IMR-90 (cell line): ENCODE data around the gene DHCR7. TPM values are rescaled to one million over a fixed set of nuclear protein-coding genes. Genes with fewer than 3 reads are reported as not detected.

Experiments
- ATAC-seq: fragments of 200-7000 bp; cut with Tn5 transposase; 2 replicates; pipeline ENCODE4 v1.9.1; 2020; ENCODE audit warnings: low read depth, mild to moderate bottlenecking, moderate library complexity
- BruUV-seq: library from RNA; stranded (reverse); fragments of 400-500 nt; replicated peaks from 2 replicates; lab custom pipeline; 2021; lab: Mats Ljungman, UMichigan
- CTCF ChIA-PET: fragments of 300-600 bp; formaldehyde crosslinking; extraction: SDS; loops from one replicate; lab custom pipeline; 2021; ENCODE audit warnings: antibody characterized with exemption; lab: Yijun Ruan, JAX
- POLR2A ChIA-PET: fragments of 300-600 bp; sonication (Branson Sonifier 250); formaldehyde crosslinking; loops from one replicate; lab custom pipeline; 2022; ENCODE audit warnings: antibody characterized with exemption; ENCODE audit not compliant: unreplicated experiment; lab: Charles Lee
- DNase-seq: peaks from one replicate; pipeline ENCODE4 v3.0.0; 2013
- H2AFZ ChIP-seq: replicated peaks from 2 replicates; pipeline ENCODE3; 2013; ENCODE audit warnings: low read length, mild to moderate bottlenecking; ENCODE audit not compliant: poor library complexity
- H2AK5ac ChIP-seq: 2 replicates; pipeline ENCODE4 v1.6.1; 2013; ENCODE audit warnings: low read depth, low read length, inconsistent platforms
- H2AK9ac ChIP-seq: replicated peaks from 2 replicates; pipeline ENCODE3; 2013; ENCODE audit warnings: mild to moderate bottlenecking, low read depth, low read length, moderate library complexity; ENCODE audit not compliant: poor library complexity
- H2BK120ac ChIP-seq: 2 replicates; pipeline ENCODE4 v1.6.1; 2013; ENCODE audit warnings: low read depth, low read length, inconsistent platforms
- H2BK15ac ChIP-seq: 3 replicates; pipeline ENCODE4 v1.6.1; 2013; ENCODE audit warnings: low read depth, low read length, inconsistent platforms
- H2BK20ac ChIP-seq: 2 replicates; pipeline ENCODE4 v1.6.1; 2013; ENCODE audit warnings: low read depth, mild to moderate bottlenecking, inconsistent platforms, low read length, moderate library complexity
- H2BK5ac ChIP-seq: 2 replicates; pipeline ENCODE4 v1.6.1; 2013; ENCODE audit warnings: mild to moderate bottlenecking, low read depth, low read length, inconsistent platforms; ENCODE audit not compliant: poor library complexity, severe bottlenecking
- H3K14ac ChIP-seq: replicated peaks from 2 replicates; pipeline ENCODE4 v1.6.1; 2013; ENCODE audit warnings: low read depth, low read length, inconsistent platforms
- H3K18ac ChIP-seq: 2 replicates; pipeline ENCODE4 v1.6.1; 2013; ENCODE audit warnings: low read depth, low read length, control low read depth
- H3K23ac ChIP-seq: 2 replicates; pipeline ENCODE4 v1.6.1; 2013; ENCODE audit warnings: low read depth, low read length, inconsistent platforms
- H3K27ac ChIP-seq: 2 replicates; pipeline ENCODE4 v1.5.1; 2013; ENCODE audit warnings: mild to moderate bottlenecking, control low read depth, low read length; ENCODE audit not compliant: insufficient read depth
- H3K27me3 ChIP-seq: 2 replicates; pipeline ENCODE4 v1.6.1; 2013; ENCODE audit warnings: low read length; ENCODE audit not compliant: control insufficient read depth, insufficient read depth
- H3K36me3 ChIP-seq: 2 replicates; pipeline ENCODE4 v1.6.1; 2013; ENCODE audit warnings: low read length, mixed read lengths; ENCODE audit not compliant: control insufficient read depth, insufficient read depth
- H3K4ac ChIP-seq: 2 replicates; pipeline ENCODE4 v1.6.1; 2013; ENCODE audit warnings: low read depth, low read length, inconsistent platforms
- H3K4me1 ChIP-seq: 2 replicates; pipeline ENCODE4 v1.6.1; 2013; ENCODE audit warnings: low read length, mixed read lengths; ENCODE audit not compliant: control insufficient read depth, insufficient read depth
- H3K4me2 ChIP-seq: 2 replicates; pipeline ENCODE4 v1.6.1; 2013; ENCODE audit warnings: low read depth, mild to moderate bottlenecking, control low read depth, low read length, moderate library complexity
- H3K4me3 ChIP-seq: 2 replicates; pipeline ENCODE4 v1.5.1; 2013; ENCODE audit warnings: low read depth, mild to moderate bottlenecking, control low read depth, low read length, moderate library complexity; ENCODE audit not compliant: insufficient read depth
- H3K56ac ChIP-seq: 2 replicates; pipeline ENCODE4 v1.6.1; 2013; ENCODE audit warnings: low read length, inconsistent platforms; ENCODE audit not compliant: insufficient read depth; ENCODE audit errors: extremely low read depth
- H3K79me1 ChIP-seq, 2 experiments: 2 replicates each; pipeline ENCODE4 v1.6.1; 2013; ENCODE audit warnings: low read length in 2 of 2, inconsistent platforms in 1 of 2, low read depth in 1 of 2
- H3K9ac ChIP-seq: 2 replicates; pipeline ENCODE4 v1.6.1; 2013; ENCODE audit warnings: low read depth, low read length, control low read depth
- H3K9me1 ChIP-seq: 2 replicates; pipeline ENCODE4 v1.6.1; 2013; ENCODE audit warnings: low read length, inconsistent platforms; ENCODE audit not compliant: insufficient read depth
- H3K9me3 ChIP-seq: 2 replicates; pipeline ENCODE4 v1.6.1; 2013; ENCODE audit warnings: low read length; ENCODE audit not compliant: control insufficient read depth, insufficient read depth
- H4K20me1 ChIP-seq: 2 replicates; pipeline ENCODE4 v1.6.1; 2013; ENCODE audit warnings: low read length, inconsistent platforms; ENCODE audit not compliant: insufficient read depth
- H4K5ac ChIP-seq: 2 replicates; pipeline ENCODE4 v1.6.1; 2013; ENCODE audit warnings: mild to moderate bottlenecking, low read depth, low read length, control low read depth
- H4K8ac ChIP-seq, 2 experiments: 2 replicates each; pipeline ENCODE4 v1.6.1; 2013; ENCODE audit warnings: low read depth in 2 of 2, low read length in 2 of 2, control low read depth in 1 of 2, inconsistent platforms in 1 of 2
- H4K91ac ChIP-seq: 2 replicates; pipeline ENCODE4 v1.6.1; 2013; ENCODE audit warnings: low read depth, low read length, inconsistent platforms; ENCODE audit not compliant: insufficient read depth
- CEBPB ChIP-seq: IDR thresholded peaks from 2 replicates; pipeline ENCODE4 v1.6.1; 2012; ENCODE audit warnings: low read depth, low read length, improper control_type of control experiment
- POLR2A ChIP-seq: IDR thresholded peaks from 2 replicates; pipeline ENCODE4 v1.6.1; 2012; ENCODE audit warnings: mild to moderate bottlenecking, low read depth, low read length
- WGBS, 2 experiments: methylation state at CpG; one replicate each; pipeline versions ENCODE4 v1.1.5 to v1.1.7; 2013; ENCODE audit warnings: missing lambda C conversion rate in 2 of 2; ENCODE audit not compliant: insufficient read length in 1 of 2; ENCODE audit errors: extremely low coverage in 2 of 2; 5-methylcytosine and 5-hydroxymethylcytosine counted together
- dilution Hi-C: fragments of 300-500 bp; cut with HindIII; formaldehyde crosslinking; loops from one replicate; pipeline ENCODE4 v1.14.3; 2018; ENCODE audit warnings: low sequenced_read_pairs; ENCODE audit not compliant: unreplicated experiment
- in situ Hi-C: fragments of 300-500 bp; cut with MboI; formaldehyde crosslinking; loops from 3 replicates; pipeline ENCODE4 v1.14.3; 2019; ENCODE audit warnings: low sequenced_read_pairs, inconsistent platforms, mixed read lengths
- intact Hi-C: fragments of 100-400 bp; cut with micrococcal nuclease; formaldehyde crosslinking; loops from 2 replicates; pipeline ENCODE4 v1.10.0; 2022
- polyA plus RNA-seq, 3 experiments: library from polyadenylated mRNA; depleted of rRNA; stranded (reverse); fragments of >200 nt; gene quantifications; 2 replicates each; pipeline ENCODE4 v1.2.3, GENCODE V29; 2012; ENCODE audit warnings: low replicate concordance in 1 of 3
- total RNA-seq: library from RNA; depleted of rRNA; stranded (reverse); fragments of >200 nt; gene quantifications from 2 replicates; pipeline ENCODE4 v1.2.3, GENCODE V29; 2012
- TF ChIP-seq, protein P1 (sequence below): fragments of 150-350 bp; IDR thresholded peaks from 2 replicates; pipeline ENCODE4 v1.6.1; 2017; ENCODE audit warnings: mild to moderate bottlenecking, antibody characterized with exemption, low read length, low read depth

The DHCR7 gene
- total and polyA plus RNA-seq, 2 of the 4 experiments (the other 2 are of a cell fraction) = 22.0 to 43.3 TPM

DNA sequence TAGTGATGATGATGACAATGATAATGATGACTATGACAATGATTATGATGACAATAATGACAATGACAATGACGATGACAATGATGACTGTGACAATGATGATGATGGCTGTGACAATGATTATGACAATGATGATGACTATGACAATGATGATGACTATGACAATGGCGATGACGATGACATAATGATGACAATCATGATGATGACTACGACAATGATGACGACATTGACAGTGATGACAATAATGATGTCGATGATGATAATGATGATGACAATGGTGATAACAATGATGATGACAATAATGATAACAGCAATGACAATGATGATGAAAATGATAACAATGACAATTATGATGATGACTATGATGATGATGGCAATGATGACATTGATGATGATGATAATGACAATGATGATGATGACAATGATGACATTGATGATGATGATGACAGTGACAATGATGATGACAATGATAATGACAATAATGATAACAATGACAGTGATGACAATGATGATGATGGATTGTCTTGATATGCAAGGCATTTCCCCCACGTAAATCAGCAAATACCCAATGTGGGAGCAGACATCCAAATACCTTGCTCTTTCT lies 37.7 kb downstream of the DHCR7 start:
- Histone ChIP-seq H3K36me3 (no peaks in the 10 kb centered on the region), H2BK120ac (no peak overlapping the region), H3K9me3 (peaks cover 4% of the 10 kb centered on the region; the same call in 1 of the 2 replicates), H2AK9ac (no peak overlapping the region), H3K4me2 (no peak overlapping the region), H3K56ac (no peak overlapping the region), H3K4me1 (no peaks in the 10 kb centered on the region), H3K27me3 (peaks cover 16% of the 10 kb centered on the region), H2AK5ac (no peak overlapping the region), H3K27ac (no peak overlapping the region), H3K9ac (no peak overlapping the region), H3K79me1 (no peaks in the 10 kb centered on the region), H3K4me3 (no peak overlapping the region), H3K18ac (no peak overlapping the region), H2AFZ (no peak overlapping the region), H4K20me1 (no peaks in the 10 kb centered on the region), H3K23ac (no peak overlapping the region), H2BK15ac (no peak overlapping the region), H3K9me1 (no peaks in the 10 kb centered on the region), H3K4ac (no peak overlapping the region), H4K8ac (no peak overlapping the region), H2BK5ac (no peak overlapping the region), H2BK20ac (no peak overlapping the region), H4K5ac (no peak overlapping the region), H3K14ac (no peak overlapping the region), H4K91ac (no peak overlapping the region)
- in situ Hi-C loops = no loop called here
- no peak for TF ChIP-seq POLR2A
- TF ChIP-seq, protein P1, sequence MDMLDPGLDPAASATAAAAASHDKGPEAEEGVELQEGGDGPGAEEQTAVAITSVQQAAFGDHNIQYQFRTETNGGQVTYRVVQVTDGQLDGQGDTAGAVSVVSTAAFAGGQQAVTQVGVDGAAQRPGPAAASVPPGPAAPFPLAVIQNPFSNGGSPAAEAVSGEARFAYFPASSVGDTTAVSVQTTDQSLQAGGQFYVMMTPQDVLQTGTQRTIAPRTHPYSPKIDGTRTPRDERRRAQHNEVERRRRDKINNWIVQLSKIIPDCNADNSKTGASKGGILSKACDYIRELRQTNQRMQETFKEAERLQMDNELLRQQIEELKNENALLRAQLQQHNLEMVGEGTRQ = no peak
- TF ChIP-seq CEBPB = no peak
- ChIA-PET CTCF (no interaction called here), POLR2A (no interaction called here)
- BruUV-seq = no TSS peak
- intact Hi-C loops = no loop called here
- 72% methylated on average over 5 of the region's 7 CpGs; no CpG with 5 or more reads in 1 of the 2 experiments for WGBS, 2 experiments
- dilution Hi-C loops = no loop called here
- DNase-seq = no peak
- no peak for ATAC-seq
